ENCODE results near the gene HLA-DPB1.
"Not testable (repeated sequence)": the region's sequence is repeated elsewhere in the genome, so short reads cannot be mapped to it uniquely, and the experiment has no call there.

The HLA-DPB1 gene

GRCh38 chr6:33075568-33076405 is at the start of gene HLA-DPB1:
HLA-DPB1 (plus strand) TSS chr6:33075990; CDS start chr6:33076042, 52 bp downstream.
- DNase-seq (ENCODE audit: low read depth in 2 of 2): no peak

GRCh38 chr6:33028220-33028849 is 47.5 kb upstream of the HLA-DPB1 start:
- no peak for DNase-seq (ENCODE audit: low read depth in 2 of 2)

GRCh38 chr6:33029328-33030184 is 46.2 kb upstream of the HLA-DPB1 start:
- no peak for DNase-seq (ENCODE audit: low read depth in 2 of 2)

- no peak for DNase-seq (ENCODE audit: low read depth in 2 of 2)
Measured at GRCh38 chr6:33030245-33030644, 45.5 kb upstream of the HLA-DPB1 start.

- DNase-seq (ENCODE audit: low read depth in 2 of 2): no peak
Measured at GRCh38 chr6:33034554-33034953, 41.2 kb upstream of the HLA-DPB1 start.

- no peak for DNase-seq (ENCODE audit: low read depth in 2 of 2)
Measured at GRCh38 chr6:33036535-33036934, 39.3 kb upstream of the HLA-DPB1 start.

GRCh38 chr6:33040157-33040556 is 35.6 kb upstream of the HLA-DPB1 start:
- no peak for DNase-seq (ENCODE audit: low read depth in 2 of 2)

GRCh38 chr6:33049323-33050013 is 26.3 kb upstream of the HLA-DPB1 start:
- no peak for DNase-seq (ENCODE audit: low read depth in 2 of 2)

- DNase-seq (ENCODE audit: low read depth in 2 of 2): no peak
Measured at GRCh38 chr6:33050014-33050810, 25.6 kb upstream of the HLA-DPB1 start.

GRCh38 chr6:33052627-33053026 is 23.2 kb upstream of the HLA-DPB1 start:
- DNase-seq (ENCODE audit: low read depth in 2 of 2): no peak

- no peak for DNase-seq (ENCODE audit: low read depth in 2 of 2)
Measured at GRCh38 chr6:33053230-33053629, 22.6 kb upstream of the HLA-DPB1 start.

- DNase-seq (ENCODE audit: low read depth in 2 of 2): no peak
Measured at GRCh38 chr6:33057222-33058150, 18.3 kb upstream of the HLA-DPB1 start.

GRCh38 chr6:33061987-33062386 is 13.8 kb upstream of the HLA-DPB1 start:
- no peak for DNase-seq (ENCODE audit: low read depth in 2 of 2)

- DNase-seq (ENCODE audit: low read depth in 2 of 2): not testable (repeated sequence)
Measured at GRCh38 chr6:33063435-33063834, 12.4 kb upstream of the HLA-DPB1 start.

GRCh38 chr6:33064723-33065122 is 11.1 kb upstream of the HLA-DPB1 start:
- DNase-seq (ENCODE audit: low read depth in 2 of 2): no peak

- DNase-seq (ENCODE audit: low read depth in 2 of 2): no peak
Measured at GRCh38 chr6:33065312-33065711, 10.5 kb upstream of the HLA-DPB1 start.

GRCh38 chr6:33066917-33067521 is 8.8 kb upstream of the HLA-DPB1 start:
- DNase-seq (ENCODE audit: low read depth in 2 of 2): no peak

GRCh38 chr6:33069021-33069738 is 6.6 kb upstream of the HLA-DPB1 start:
- DNase-seq (ENCODE audit: low read depth in 2 of 2): no peak

- no peak for DNase-seq (ENCODE audit: low read depth in 2 of 2)
Measured at GRCh38 chr6:33070909-33071308, 4.9 kb upstream of the HLA-DPB1 start.

Measured in activated CD8-positive, alpha-beta memory T cell treated with anti-CD3 and anti-CD28 coated beads for 4 hours (primary cell).